ENCODE results near the gene ELP4. TPM values are rescaled to one million over a fixed set of nuclear protein-coding genes. Genes with fewer than 3 reads are reported as not detected.

ELP4 gene
- total and polyA plus RNA-seq, 12 donors: 9.8 to 19.5 (median 15.9) TPM

DNA sequence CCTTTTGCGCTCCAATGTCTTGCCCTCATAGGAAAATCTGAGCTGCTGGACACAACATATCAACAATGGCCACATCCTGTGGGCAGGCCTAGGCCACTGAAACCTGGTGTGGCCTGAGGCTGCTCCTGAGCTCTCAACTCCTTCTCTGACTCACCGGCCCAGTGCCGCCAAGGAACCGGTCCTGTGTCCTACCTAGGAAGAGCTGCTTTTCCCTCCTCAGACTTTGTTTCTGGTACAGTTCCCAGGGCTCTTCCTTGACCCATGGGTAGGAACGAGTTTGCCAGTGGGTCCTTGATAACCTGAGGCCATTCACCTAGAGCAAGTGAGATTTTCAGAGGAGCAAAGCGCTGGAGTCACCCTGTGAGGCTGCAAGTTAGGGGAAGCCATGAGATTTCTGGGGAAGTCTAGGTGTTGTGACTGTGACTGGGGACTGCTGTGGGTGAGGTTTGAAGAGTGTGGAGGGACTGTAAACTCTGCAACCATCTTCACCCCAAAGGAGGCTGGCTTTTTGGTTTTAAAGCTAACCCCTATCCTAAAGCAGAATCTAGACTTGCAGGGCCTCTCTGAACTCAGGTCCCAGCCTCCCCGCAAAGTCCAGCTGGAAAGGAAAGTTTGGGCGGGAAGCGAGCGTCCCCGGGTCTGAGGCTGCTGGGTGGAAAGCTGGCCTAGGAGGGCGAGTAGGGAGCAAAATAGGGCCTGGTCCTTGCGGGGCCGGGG is 313.5 kb downstream of the ELP4 start:
- no peak overlapping the region for H3K4me3 ChIP-seq
- H3K36me3 ChIP-seq: no peaks in the 10 kb centered on the region
- ATAC-seq: no peak
- WGBS, 2 donors: 38 to 42% methylated on average over 14 of the region's 14 CpGs
- H3K27me3 ChIP-seq: peaks cover 79 to 100% (median 100%) of the 10 kb centered on the region in 7 donors
- H3K27ac ChIP-seq: no peak overlapping the region
- no peak for DNase-seq
- H3K4me1 ChIP-seq: peaks cover 2 to 27% (median 8%) of the 10 kb centered on the region in 9 donors
- no peaks in the 10 kb centered on the region for H3K9me3 ChIP-seq
- intact Hi-C loops (cut with DNase I): no loop called here
- TF ChIP-seq, protein P1, sequence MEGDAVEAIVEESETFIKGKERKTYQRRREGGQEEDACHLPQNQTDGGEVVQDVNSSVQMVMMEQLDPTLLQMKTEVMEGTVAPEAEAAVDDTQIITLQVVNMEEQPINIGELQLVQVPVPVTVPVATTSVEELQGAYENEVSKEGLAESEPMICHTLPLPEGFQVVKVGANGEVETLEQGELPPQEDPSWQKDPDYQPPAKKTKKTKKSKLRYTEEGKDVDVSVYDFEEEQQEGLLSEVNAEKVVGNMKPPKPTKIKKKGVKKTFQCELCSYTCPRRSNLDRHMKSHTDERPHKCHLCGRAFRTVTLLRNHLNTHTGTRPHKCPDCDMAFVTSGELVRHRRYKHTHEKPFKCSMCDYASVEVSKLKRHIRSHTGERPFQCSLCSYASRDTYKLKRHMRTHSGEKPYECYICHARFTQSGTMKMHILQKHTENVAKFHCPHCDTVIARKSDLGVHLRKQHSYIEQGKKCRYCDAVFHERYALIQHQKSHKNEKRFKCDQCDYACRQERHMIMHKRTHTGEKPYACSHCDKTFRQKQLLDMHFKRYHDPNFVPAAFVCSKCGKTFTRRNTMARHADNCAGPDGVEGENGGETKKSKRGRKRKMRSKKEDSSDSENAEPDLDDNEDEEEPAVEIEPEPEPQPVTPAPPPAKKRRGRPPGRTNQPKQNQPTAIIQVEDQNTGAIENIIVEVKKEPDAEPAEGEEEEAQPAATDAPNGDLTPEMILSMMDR (IDR thresholded peaks at IDR 0.05): no peak

DNA sequence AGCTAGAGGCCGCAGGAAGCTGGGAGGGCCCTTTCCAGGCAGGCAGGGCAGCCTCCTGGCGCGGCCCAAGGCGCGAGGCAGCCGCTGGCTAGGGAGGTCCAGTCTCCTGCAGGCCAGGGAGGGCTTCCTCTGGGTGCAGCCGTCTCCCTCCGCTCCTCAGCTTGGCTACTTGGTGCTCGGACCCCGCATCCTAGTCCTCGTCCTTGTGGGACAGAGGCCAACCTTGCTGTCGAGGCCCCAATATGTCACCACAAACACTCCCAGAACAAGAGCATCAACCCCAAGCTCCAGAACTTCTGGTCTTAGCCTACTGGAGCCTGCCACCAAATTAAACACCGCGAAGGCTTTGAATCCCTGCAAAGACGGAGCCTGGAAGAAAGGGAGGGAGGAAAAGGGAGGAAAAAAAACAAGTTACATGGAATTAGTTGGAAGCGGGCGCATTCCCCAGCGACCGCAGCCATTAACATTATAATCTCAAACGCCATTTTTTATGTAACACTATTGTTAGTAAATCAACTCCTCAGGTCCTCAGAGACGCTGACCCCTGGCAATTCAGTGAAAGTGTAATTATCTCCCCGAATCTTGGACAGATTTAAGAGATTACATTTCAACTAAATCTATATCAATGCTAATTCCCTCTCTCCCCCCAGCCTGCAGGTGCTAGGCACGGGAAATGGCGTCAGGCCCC is 314.2 kb downstream of the ELP4 start:
- Histone ChIP-seq H3K4me1 (peaks cover 0 to 24% (median 5%) of the 10 kb centered on the region in 9 donors), H3K27ac (no peak overlapping the region), H3K4me3 (no peak overlapping the region), H3K27me3 (peaks cover 74 to 100% (median 100%) of the 10 kb centered on the region in 7 donors), H3K36me3 (no peaks in the 10 kb centered on the region), H3K9me3 (no peaks in the 10 kb centered on the region)
- DNase-seq: no peak
- intact Hi-C loops (cut with DNase I): no loop called here
- 10 to 14% methylated on average over 24 of the region's 24 CpGs for WGBS, 2 donors
- no peak for ATAC-seq
- TF ChIP-seq, protein P1 (IDR thresholded peaks at IDR 0.05): no peak

DNA sequence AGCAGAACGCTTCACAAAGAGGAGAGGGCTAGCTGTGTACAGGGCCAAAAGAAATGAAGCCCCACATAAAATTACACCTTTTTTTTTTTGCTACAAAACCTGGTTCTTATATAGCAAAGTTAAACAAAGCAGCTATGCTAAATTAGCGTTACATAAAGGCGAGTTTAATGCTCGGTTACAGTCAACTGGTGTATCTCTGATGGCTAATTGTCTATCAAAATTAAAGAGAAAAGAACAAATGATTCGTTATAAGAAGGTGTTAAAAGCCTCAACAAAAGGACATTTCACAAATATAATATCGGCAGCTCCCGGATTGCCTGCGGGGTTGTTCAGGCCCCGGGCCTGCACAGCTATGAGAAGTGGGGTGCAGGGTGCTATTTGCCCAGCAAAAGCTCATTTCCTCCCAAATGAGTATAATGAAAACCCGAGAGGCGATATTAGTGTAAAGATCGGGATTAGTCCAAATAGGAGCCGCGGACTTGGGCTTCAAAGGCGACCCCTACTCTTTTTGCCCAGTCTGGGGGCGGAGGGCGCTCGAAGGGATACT is 314.8 kb downstream of the ELP4 start:
- Histone ChIP-seq H3K9me3 (no peaks in the 10 kb centered on the region), H3K27me3 (peaks cover 68 to 100% (median 100%) of the 10 kb centered on the region in 7 donors), H3K36me3 (no peaks in the 10 kb centered on the region), H3K4me3 (no peak overlapping the region), H3K4me1 (peaks cover 0 to 24% (median 5%) of the 10 kb centered on the region in 9 donors), H3K27ac (no peak overlapping the region)
- WGBS, 2 donors: 4 to 7% methylated on average over 18 of the region's 18 CpGs
- ATAC-seq (no peak), DNase-seq (no peak)
- TF ChIP-seq, protein P1 (IDR thresholded peaks at IDR 0.05): no peak
- intact Hi-C loops (cut with DNase I): no loop called here

DNA sequence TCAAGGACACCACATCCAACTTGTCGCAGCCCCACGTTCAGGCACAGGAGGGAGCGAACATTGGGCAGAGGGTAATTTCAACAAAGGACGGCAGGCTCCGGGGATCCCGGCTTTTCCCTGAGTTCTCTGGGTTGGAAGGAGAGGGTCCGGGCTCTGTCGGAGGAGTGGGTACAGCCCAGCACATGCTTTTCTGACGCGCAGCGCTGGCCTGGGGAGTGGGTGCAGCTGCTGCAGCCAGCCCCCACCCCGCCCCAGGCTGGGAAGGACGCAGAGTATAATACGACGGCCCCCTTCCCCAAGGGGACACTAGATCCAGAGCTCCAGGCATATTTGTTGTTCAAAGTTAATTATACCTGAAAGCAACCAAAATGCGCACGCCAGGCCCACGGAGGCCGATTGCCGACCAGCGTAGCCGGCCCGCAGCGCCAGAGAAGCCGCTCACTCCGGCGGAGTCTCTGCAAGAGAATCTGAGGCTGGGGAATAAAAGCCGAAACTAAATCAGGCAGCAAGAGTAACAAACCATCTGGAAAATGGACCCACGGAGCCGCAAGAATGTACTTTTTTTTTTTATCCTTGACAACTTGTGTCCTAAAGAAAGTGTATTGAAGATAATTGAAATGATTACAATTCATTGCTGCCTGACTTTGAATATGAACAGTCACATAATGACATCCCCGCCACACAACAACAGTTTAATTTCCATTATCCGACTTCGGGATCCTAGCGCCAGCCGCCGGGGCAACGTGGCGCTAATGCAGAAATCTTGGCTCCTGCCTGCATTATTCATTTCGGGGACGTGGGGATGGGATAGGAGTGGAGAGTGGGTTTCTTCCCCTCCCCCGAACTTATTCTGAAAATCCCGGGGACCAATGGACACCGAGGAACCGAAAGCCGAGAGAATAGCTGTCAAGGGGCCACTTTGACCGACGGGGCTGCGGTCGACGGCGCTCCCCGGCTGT is 315.6 kb downstream of the ELP4 start:
- intact Hi-C loops (cut with DNase I): no loop called here
- WGBS, 2 donors: 4 to 6% methylated on average over 52 of the region's 52 CpGs
- no peak overlapping the region for H3K4me3 ChIP-seq
- H3K4me1 ChIP-seq: peaks cover 0 to 20% (median 5%) of the 10 kb centered on the region in 9 donors
- H3K27me3 ChIP-seq: peaks cover 60 to 100% (median 100%) of the 10 kb centered on the region in 7 donors
- TF ChIP-seq, protein P1 (IDR thresholded peaks at IDR 0.05): no peak
- H3K36me3 ChIP-seq: no peaks in the 10 kb centered on the region
- no peak overlapping the region for H3K27ac ChIP-seq
- ATAC-seq (no peak), DNase-seq (no peak)
- H3K9me3 ChIP-seq: no peaks in the 10 kb centered on the region
